HepG2 (cell line): ENCODE results near the gene ARF5. TPM values are rescaled to one million over a fixed set of nuclear protein-coding genes. Genes with fewer than 3 reads are reported as not detected.
A peak's percentile ranks its signal among the peaks of the same experiment; 100 is the strongest.

Source experiments
- ATM ChIP-seq: fragments of 450-650 bp; IDR thresholded peaks from 2 replicates; pipeline ENCODE4 v1.7.1; 2017; ENCODE audit warnings: mild to moderate bottlenecking, borderline replicate concordance
- FOXC1 ChIP-seq: sonication (generic); formaldehyde crosslinking; IDR thresholded peaks from 2 replicates; pipeline ENCODE4 v1.8.0; 2022; ENCODE audit warnings: mild to moderate bottlenecking, missing genetic modification reagents, borderline replicate concordance
- JARID2 ChIP-seq: sonication (generic); formaldehyde crosslinking; IDR thresholded peaks from 2 replicates; pipeline ENCODE4 v1.8.1; 2023; ENCODE audit warnings: missing genetic modification reagents, inconsistent platforms; ENCODE audit not compliant: insufficient replicate concordance
- KAT7 ChIP-seq: IDR thresholded peaks from 2 replicates; pipeline ENCODE4 v1.6.1; 2018; ENCODE audit warnings: borderline replicate concordance, missing compliant biosample characterization
- KMT2B ChIP-seq: IDR thresholded peaks from 2 replicates; pipeline ENCODE4 v1.6.1; 2016; ENCODE audit warnings: missing genetic modification reagents, missing compliant biosample characterization
- NBN ChIP-seq: fragments of 450-650 bp; conservative IDR thresholded peaks from 2 replicates; pipeline ENCODE4 v1.6.1; 2017
- SOX5 ChIP-seq: IDR thresholded peaks from 2 replicates; pipeline ENCODE4 v1.6.1; 2016; ENCODE audit warnings: borderline replicate concordance
- SOX6 ChIP-seq, 2 experiments: fragments of 450-650 bp in 1 of 2; sonication (generic) in 1 of 2; formaldehyde crosslinking in 1 of 2; IDR thresholded peaks; 2 replicates each; pipeline versions ENCODE4 v1.4.0 to v1.6.1; 2017 to 2020; ENCODE audit warnings: antibody characterized with exemption in 1 of 2, mild to moderate bottlenecking in 1 of 2, missing genetic modification reagents in 1 of 2
- SSRP1 ChIP-seq: IDR thresholded peaks from 2 replicates; pipeline ENCODE4 v1.6.1; 2016; ENCODE audit warnings: control low read depth
- TP53 ChIP-seq: sonication (generic); formaldehyde crosslinking; conservative IDR thresholded peaks from 2 replicates; pipeline ENCODE4 v1.4.0; 2020; ENCODE audit warnings: missing genetic modification reagents
- TRIM24 ChIP-seq: sonication (generic); formaldehyde crosslinking; IDR thresholded peaks from 2 replicates; pipeline ENCODE4 v1.8.0; 2022; ENCODE audit warnings: mild to moderate bottlenecking, missing genetic modification reagents
- YEATS2 ChIP-seq: sonication (generic); formaldehyde crosslinking; IDR thresholded peaks from 2 replicates; pipeline ENCODE4 v1.4.0; 2020; ENCODE audit warnings: missing genetic modification reagents, borderline replicate concordance
- YY1 ChIP-seq: IDR thresholded peaks from 2 replicates; pipeline ENCODE4 v1.6.1; 2011; ENCODE audit warnings: low read length, low read depth, moderate library complexity, mild to moderate bottlenecking; ENCODE audit not compliant: insufficient read depth, insufficient replicate concordance
- ZBTB42 ChIP-seq: sonication (generic); formaldehyde crosslinking; IDR thresholded peaks from 2 replicates; pipeline ENCODE4 v1.5.0; 2020; ENCODE audit warnings: mild to moderate bottlenecking, missing genetic modification reagents
- ZBTB7B ChIP-seq: sonication (generic); formaldehyde crosslinking; IDR thresholded peaks from 2 replicates; pipeline ENCODE4 v1.4.0; 2020; ENCODE audit warnings: missing genetic modification reagents
- ZC3H4 ChIP-seq: sonication (generic); formaldehyde crosslinking; IDR thresholded peaks from 2 replicates; pipeline ENCODE4 v1.4.0; 2020; ENCODE audit warnings: missing genetic modification reagents, borderline replicate concordance
- ZNF138 ChIP-seq: sonication (generic); formaldehyde crosslinking; IDR thresholded peaks from 2 replicates; pipeline ENCODE4 v1.5.0; 2020; ENCODE audit warnings: mild to moderate bottlenecking, low read depth, missing genetic modification reagents
- ZNF296 ChIP-seq: sonication (generic); formaldehyde crosslinking; conservative IDR thresholded peaks from 2 replicates; pipeline ENCODE4 v1.5.0; 2020; ENCODE audit warnings: mild to moderate bottlenecking, missing genetic modification reagents
- ZNF34 ChIP-seq: sonication (generic); formaldehyde crosslinking; IDR thresholded peaks from 2 replicates; pipeline ENCODE4 v1.4.0; 2020; ENCODE audit warnings: mild to moderate bottlenecking, missing genetic modification reagents, borderline replicate concordance
- ZNF383 ChIP-seq: sonication (generic); formaldehyde crosslinking; IDR thresholded peaks from 2 replicates; pipeline ENCODE4 v1.4.0; 2020; ENCODE audit warnings: missing genetic modification reagents, mild to moderate bottlenecking, borderline replicate concordance
- polyA plus RNA-seq, 8 experiments: library from polyadenylated mRNA; depleted of rRNA in 3 of 8; stranded (reverse) in 7 of 8; unstranded in 1 of 8; fragments of >200 nt; fragmentation: Illumina TruSeq in 4 of 8; extraction: Trizol in 4 of 8; gene quantifications; 2 replicates each; pipeline versions ENCODE4 v1.2.1 to v1.2.3, GENCODE V29; 2011 to 2016; ENCODE audit warnings: low read depth in 4 of 8, missing spikeins in 1 of 8, mixed read lengths in 1 of 8; ENCODE audit not compliant: insufficient read depth in 1 of 8
- total RNA-seq, 5 experiments: library from RNA; depleted of rRNA; stranded (reverse); fragments of >200 nt; fragmentation: Illumina TruSeq; extraction: Trizol; gene quantifications; 2 replicates each; pipeline ENCODE4 v1.2.3, GENCODE V29; 2016; ENCODE audit warnings: low read depth in 1 of 5
- TF ChIP-seq, protein P1 (sequence below): sonication (generic); formaldehyde crosslinking; conservative IDR thresholded peaks from 2 replicates; pipeline ENCODE4 v1.4.0; 2020; ENCODE audit warnings: mild to moderate bottlenecking, missing genetic modification reagents, moderate library complexity
- TF ChIP-seq, protein P2 (sequence below): IDR thresholded peaks from 2 replicates; pipeline ENCODE4 v1.6.1; 2016
- TF ChIP-seq, protein P3 (sequence below): sonication (generic); formaldehyde crosslinking; IDR thresholded peaks from 2 replicates; pipeline ENCODE4 v1.5.0; 2020; ENCODE audit warnings: missing genetic modification reagents
- TF ChIP-seq, protein P4 (sequence below): sonication (generic); formaldehyde crosslinking; IDR thresholded peaks from 2 replicates; pipeline ENCODE4 v1.4.0; 2020; ENCODE audit warnings: missing genetic modification reagents

ARF5 gene
- total and polyA plus RNA-seq, 2 of the 13 experiments (the other 11 are each of a cell fraction or from before 2014, with no cell fraction given), result 109 to 135 TPM

DNA sequence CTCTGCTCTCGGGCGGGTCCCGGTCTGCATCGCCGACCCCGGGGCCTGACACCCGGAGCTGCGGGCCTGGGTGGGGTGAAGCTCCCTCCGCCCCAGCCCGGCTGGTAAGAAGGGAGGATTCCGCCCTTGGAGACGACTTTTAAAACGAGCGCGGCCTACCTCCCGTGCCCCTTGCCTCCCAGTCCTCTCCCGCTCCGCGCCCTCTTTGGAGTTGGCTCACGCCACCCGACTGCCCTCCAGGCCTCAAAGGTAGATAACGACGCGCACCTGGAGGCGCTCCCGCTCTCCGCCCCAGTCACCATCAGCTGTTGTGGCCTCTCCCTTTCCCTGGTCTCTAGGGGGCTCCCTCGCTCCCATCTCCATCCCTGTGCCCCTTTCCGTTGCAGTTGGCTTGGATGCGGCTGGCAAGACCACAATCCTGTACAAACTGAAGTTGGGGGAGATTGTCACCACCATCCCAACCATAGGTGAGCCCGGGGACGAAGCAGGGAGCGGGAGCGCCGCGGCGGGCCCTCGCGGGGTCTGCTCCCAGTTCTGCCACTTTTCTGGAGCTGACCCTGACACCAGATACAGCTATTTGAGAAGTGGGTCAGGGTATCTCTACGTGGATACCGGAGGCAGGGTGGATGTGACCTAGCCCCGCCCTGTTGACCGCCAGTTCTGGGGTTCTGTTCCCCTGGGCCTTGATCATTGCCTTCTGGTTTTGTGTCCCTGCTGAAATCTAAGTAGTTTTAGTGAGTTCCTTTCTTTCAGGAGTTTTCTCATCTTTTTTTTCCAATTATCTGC is 679 bp downstream of the ARF5 start (continued):
- TF ChIP-seq, protein P1, sequence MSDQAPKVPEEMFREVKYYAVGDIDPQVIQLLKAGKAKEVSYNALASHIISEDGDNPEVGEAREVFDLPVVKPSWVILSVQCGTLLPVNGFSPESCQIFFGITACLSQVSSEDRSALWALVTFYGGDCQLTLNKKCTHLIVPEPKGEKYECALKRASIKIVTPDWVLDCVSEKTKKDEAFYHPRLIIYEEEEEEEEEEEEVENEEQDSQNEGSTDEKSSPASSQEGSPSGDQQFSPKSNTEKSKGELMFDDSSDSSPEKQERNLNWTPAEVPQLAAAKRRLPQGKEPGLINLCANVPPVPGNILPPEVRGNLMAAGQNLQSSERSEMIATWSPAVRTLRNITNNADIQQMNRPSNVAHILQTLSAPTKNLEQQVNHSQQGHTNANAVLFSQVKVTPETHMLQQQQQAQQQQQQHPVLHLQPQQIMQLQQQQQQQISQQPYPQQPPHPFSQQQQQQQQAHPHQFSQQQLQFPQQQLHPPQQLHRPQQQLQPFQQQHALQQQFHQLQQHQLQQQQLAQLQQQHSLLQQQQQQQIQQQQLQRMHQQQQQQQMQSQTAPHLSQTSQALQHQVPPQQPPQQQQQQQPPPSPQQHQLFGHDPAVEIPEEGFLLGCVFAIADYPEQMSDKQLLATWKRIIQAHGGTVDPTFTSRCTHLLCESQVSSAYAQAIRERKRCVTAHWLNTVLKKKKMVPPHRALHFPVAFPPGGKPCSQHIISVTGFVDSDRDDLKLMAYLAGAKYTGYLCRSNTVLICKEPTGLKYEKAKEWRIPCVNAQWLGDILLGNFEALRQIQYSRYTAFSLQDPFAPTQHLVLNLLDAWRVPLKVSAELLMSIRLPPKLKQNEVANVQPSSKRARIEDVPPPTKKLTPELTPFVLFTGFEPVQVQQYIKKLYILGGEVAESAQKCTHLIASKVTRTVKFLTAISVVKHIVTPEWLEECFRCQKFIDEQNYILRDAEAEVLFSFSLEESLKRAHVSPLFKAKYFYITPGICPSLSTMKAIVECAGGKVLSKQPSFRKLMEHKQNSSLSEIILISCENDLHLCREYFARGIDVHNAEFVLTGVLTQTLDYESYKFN, result peak; percentile 39; the same call in 1 of the 2 replicates
- TF ChIP-seq ZNF383 (CRISPR knock-in tag) (no peak), ATM (no peak), JARID2 (CRISPR knock-in tag) (no peak), ZNF34 (CRISPR knock-in tag) (no peak), SSRP1 (CRISPR knock-in tag) (no peak), ZC3H4 (CRISPR knock-in tag) (no peak), KMT2B (no peak), FOXC1 (CRISPR knock-in tag) (peak; percentile 62; the same call in 1 of the 2 replicates), YEATS2 (CRISPR knock-in tag) (peak; percentile 69; the same call in 1 of the 2 replicates), ZBTB42 (no peak), YY1 (no peak), SOX5 (no peak), TP53 (CRISPR knock-in tag) (no peak), ZNF138 (CRISPR knock-in tag) (no peak), SOX6 (IDR thresholded peaks at IDR 0.05) (no peak), SOX6 (CRISPR knock-in tag; IDR thresholded peaks at IDR 0.05) (peak; percentile 43; the same call in 1 of the 2 replicates), TRIM24 (CRISPR knock-in tag) (no peak), ZNF296 (CRISPR knock-in tag) (no peak), ZBTB7B (CRISPR knock-in tag) (0 out of 2 replicates have a peak, but pooled peaks have one; percentile 22), NBN (no peak), KAT7 (CRISPR knock-in tag) (no peak)
- TF ChIP-seq, protein P2, sequence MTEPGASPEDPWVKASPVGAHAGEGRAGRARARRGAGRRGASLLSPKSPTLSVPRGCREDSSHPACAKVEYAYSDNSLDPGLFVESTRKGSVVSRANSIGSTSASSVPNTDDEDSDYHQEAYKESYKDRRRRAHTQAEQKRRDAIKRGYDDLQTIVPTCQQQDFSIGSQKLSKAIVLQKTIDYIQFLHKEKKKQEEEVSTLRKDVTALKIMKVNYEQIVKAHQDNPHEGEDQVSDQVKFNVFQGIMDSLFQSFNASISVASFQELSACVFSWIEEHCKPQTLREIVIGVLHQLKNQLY (CRISPR knock-in tag), result no peak
- TF ChIP-seq, protein P3, sequence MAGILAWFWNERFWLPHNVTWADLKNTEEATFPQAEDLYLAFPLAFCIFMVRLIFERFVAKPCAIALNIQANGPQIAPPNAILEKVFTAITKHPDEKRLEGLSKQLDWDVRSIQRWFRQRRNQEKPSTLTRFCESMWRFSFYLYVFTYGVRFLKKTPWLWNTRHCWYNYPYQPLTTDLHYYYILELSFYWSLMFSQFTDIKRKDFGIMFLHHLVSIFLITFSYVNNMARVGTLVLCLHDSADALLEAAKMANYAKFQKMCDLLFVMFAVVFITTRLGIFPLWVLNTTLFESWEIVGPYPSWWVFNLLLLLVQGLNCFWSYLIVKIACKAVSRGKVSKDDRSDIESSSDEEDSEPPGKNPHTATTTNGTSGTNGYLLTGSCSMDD (CRISPR knock-in tag), result no peak
- TF ChIP-seq, protein P4, sequence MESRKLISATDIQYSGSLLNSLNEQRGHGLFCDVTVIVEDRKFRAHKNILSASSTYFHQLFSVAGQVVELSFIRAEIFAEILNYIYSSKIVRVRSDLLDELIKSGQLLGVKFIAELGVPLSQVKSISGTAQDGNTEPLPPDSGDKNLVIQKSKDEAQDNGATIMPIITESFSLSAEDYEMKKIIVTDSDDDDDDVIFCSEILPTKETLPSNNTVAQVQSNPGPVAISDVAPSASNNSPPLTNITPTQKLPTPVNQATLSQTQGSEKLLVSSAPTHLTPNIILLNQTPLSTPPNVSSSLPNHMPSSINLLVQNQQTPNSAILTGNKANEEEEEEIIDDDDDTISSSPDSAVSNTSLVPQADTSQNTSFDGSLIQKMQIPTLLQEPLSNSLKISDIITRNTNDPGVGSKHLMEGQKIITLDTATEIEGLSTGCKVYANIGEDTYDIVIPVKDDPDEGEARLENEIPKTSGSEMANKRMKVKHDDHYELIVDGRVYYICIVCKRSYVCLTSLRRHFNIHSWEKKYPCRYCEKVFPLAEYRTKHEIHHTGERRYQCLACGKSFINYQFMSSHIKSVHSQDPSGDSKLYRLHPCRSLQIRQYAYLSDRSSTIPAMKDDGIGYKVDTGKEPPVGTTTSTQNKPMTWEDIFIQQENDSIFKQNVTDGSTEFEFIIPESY, result peak; percentile 44
